ENCODE results near the gene GPR162.

GPR162 gene

DNA sequence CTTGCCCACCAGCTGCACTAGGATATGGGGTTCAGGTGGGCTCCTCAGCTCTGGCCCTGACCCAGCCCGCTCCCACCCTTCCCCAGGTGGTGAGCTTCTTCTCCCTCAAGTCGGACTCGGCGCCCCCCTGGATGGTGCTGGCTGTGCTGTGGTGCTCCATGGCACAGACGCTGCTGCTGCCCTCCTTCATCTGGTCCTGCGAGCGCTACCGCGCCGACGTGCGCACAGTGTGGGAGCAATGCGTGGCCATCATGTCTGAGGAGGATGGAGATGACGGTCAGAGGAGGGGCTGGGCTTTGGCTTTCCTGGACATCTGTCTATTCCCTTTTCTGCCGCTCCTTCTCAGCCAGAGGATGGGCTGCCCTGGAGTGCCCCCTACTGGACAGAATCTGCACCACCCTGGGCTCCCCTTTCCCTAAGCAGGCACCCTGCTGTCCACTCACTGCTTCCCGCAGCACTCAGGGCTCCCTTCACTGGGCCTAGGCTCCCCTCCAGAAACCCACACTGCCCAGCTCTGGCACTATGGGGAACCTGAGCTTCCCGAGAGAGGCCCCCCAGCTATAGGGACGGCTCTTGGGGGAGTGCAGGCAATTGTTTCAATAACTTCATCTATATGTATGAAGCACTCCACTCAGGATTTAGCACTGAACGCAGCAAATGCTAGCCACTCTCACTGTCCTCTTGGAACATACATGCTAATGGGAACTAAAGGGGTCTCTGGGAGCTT lies 3.9 kb downstream of the GPR162 start:
- Mint-ChIP-seq H3K4me1 (peaks cover 50% of the 10 kb centered on the region), H3K27ac (no peak overlapping the region), H3K9me3 (no peaks in the 10 kb centered on the region), H3K4me3 (peak overlapping the region; percentile 2 to 17), H3K27me3 (peaks cover 100% of the 10 kb centered on the region)
- DNase-seq (peak; percentile 80 to 81), ATAC-seq (peak; percentile 67)

DNA sequence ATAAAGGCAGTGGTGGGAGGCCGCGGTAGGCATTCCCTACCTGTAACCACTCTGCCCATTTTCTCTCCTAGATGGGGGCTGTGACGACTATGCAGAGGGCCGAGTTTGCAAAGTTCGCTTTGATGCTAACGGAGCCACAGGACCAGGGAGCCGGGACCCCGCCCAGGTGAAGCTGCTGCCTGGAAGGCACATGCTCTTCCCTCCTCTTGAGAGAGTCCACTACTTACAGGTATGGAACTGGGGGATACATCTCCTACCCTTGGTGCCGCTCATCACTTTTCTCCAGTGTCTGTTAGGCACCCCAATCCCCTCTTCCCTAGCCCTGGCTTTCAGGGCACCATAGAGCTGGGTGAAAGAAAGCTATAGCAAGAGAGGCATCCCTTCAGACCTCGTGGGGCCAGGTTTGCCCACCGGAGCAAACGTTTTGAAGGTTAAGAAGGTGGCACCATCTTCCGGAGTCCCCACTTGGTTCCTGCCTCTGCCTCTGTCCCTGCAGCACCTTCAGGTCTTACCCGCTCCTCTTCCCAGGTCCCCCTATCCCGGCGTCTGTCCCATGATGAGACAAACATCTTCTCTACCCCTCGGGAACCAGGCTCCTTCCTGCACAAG lies 4.6 kb downstream of the GPR162 start:
- peaks cover 44% of the 10 kb centered on the region for H3K4me1 Mint-ChIP-seq
- DNase-seq (no peak), ATAC-seq (no peak)
- H3K27me3 Mint-ChIP-seq: peaks cover 100% of the 10 kb centered on the region
- no peaks in the 10 kb centered on the region for H3K9me3 Mint-ChIP-seq
- H3K4me3 Mint-ChIP-seq: no peak overlapping the region
- H3K27ac Mint-ChIP-seq: no peak overlapping the region

DNA sequence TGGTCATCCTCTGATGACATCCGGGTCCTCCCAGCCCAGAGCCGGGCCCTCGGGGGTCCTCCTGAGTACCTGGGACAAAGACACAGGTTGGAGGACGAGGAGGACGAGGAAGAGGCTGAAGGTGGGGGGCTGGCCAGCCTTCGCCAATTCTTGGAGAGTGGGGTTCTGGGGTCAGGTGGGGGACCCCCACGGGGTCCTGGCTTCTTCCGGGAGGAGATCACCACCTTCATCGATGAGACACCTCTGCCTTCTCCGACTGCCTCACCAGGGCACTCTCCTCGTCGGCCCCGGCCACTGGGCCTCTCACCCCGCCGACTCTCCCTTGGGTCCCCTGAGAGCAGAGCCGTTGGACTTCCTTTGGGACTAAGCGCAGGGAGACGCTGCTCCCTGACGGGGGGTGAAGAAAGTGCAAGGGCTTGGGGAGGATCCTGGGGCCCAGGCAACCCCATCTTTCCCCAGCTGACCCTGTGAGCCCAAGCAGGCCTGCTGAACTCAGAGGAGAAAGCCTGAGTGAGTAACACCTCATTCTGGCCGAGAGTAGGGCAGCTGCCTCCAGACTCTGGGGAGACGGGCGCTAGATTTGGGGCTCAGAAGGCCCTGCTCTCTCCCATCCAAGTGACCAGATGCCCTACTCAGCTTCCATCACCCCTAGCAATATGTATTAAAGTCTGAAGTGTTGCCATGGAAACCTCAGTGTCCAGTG lies 5.3 kb downstream of the GPR162 start:
- no peak overlapping the region for H3K27ac Mint-ChIP-seq
- DNase-seq (no peak), ATAC-seq (no peak)
- H3K4me1 Mint-ChIP-seq: peaks cover 38% of the 10 kb centered on the region
- H3K9me3 Mint-ChIP-seq: no peaks in the 10 kb centered on the region
- H3K4me3 Mint-ChIP-seq: peak overlapping the region; percentile 50 to 66
- peaks cover 100% of the 10 kb centered on the region for H3K27me3 Mint-ChIP-seq

DNA sequence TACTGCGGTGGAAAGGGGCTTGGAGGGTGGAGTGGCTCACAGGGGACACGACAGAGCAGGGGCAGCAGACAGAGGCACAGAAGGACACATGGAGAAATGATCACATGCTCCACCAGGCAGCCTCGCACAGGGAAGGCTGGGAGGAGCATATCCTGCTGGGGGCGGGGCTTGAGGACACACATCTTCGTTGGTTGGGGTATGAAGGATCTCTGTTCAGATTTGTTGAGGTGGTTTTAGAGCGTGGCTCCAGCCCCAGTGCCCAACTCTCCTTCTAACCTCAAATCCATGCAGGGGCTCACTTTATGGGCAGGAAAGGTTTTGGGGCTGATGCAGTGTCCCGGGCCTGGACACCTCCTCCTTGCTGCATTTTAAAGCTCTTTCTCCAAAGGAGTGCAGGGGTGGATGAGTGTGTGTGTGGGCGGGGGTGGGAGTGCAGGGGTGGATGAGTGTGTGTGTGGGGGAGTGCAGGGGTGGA lies 5.9 kb downstream of the GPR162 start:
- ATAC-seq: no peak

DNA sequence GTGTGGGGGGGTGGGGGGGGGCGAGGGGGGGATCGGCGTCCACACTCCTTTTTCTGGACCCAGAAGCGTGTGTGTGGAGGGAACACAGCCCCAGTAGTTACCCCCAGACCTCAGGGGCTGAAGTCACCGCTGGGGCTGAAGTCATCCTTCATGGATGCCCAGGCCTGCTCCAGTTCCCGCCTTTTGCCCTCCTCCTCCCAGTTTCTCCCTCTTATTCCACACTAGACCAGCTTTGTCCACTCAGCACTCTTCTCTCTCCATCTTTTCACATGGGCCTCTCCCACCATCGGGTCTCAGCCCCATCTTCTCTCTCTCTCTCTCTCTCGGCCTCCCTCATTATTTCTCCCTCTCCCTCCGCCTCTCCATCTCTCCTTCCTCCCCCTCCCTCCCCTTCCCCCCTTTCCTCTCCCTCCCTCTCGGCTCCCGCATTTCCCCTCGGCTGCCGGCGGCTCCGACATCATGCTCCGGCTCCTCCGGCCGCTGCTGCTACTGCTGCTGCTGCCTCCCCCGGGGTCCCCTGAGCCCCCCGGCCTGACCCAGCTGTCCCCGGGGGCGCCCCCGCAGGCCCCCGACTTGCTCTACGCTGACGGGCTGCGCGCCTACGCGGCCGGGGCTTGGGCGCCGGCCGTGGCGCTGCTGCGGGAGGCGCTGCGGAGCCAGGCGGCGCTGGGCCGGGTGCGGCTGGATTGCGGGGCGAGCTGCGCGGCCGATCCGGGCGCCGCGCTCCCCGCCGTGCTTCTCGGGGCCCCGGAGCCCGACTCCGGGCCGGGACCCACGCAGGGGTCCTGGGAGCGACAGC lies 6.6 kb downstream of the GPR162 start, which contains the start of gene P3H3:
P3H3 (plus strand) TSS at position 426 of the 799 bp plus-strand sequence; CDS start at position 460, 34 bp downstream.
- no peak for DNase-seq
- no peaks in the 10 kb centered on the region for H3K9me3 Mint-ChIP-seq
- H3K4me1 Mint-ChIP-seq: peaks cover 34% of the 10 kb centered on the region
- peak; percentile 53 for ATAC-seq
- H3K27ac Mint-ChIP-seq: peak within 1 kb of the TSS; percentile 89 to 90
- H3K4me3 Mint-ChIP-seq: peak within 1 kb of the TSS; percentile 91 to 93
- peaks cover 89% of the 10 kb centered on the region for H3K27me3 Mint-ChIP-seq

More for the DNA sequence above, 5.9 kb downstream of the GPR162 start:
- Mint-ChIP-seq H3K4me1 (peaks cover 34% of the 10 kb centered on the region), H3K4me3 (peak overlapping the region; percentile 50 to 66), H3K27ac (no peak overlapping the region), H3K9me3 (no peaks in the 10 kb centered on the region), H3K27me3 (peaks cover 96% of the 10 kb centered on the region)
- peak in 1 of 2 donors; percentile 22 for DNase-seq

DNA sequence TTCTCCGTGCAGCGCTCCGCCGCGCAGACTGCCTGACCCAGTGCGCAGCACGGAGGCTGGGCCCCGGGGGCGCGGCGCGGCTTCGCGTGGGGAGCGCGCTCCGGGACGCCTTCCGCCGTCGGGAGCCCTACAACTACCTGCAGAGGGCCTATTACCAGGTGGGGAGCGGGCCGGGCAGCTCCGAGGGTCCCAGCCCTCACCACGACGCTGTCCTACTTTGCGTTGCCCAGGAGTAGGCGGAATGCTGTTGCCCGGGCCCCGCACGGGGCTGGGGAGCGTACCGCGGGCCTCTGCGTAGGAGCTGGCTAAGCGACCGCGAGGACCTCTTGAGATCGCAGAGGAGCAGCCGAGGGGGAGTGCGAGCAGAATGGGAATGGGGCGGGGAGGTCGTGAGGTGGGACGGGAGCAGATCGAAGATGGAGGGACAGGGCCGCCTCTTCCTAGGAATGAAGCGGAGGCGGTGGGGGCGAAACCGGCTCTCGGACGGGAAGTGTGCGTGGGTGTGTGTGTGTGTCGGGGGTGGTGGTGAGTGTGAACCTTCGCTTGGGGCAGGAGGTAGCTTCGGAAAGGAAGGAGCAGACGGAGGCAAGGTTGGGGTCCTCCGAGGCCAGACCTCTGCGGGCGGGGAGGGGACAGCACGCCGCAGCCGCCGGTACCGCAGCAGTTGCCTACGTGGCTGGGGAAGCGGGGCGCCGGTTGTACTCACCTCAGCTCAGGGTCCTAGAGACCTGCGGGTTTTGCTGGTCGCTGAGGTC lies 7.3 kb downstream of the GPR162 start:
- H3K4me3 Mint-ChIP-seq: peak overlapping the region; percentile 91 to 93
- peak; percentile 68 for ATAC-seq
- H3K27me3 Mint-ChIP-seq: peaks cover 81% of the 10 kb centered on the region
- peak overlapping the region; percentile 89 to 90 for H3K27ac Mint-ChIP-seq
- no peaks in the 10 kb centered on the region for H3K9me3 Mint-ChIP-seq
- H3K4me1 Mint-ChIP-seq: peaks cover 34% of the 10 kb centered on the region
- DNase-seq: peak; percentile 48 to 57

DNA sequence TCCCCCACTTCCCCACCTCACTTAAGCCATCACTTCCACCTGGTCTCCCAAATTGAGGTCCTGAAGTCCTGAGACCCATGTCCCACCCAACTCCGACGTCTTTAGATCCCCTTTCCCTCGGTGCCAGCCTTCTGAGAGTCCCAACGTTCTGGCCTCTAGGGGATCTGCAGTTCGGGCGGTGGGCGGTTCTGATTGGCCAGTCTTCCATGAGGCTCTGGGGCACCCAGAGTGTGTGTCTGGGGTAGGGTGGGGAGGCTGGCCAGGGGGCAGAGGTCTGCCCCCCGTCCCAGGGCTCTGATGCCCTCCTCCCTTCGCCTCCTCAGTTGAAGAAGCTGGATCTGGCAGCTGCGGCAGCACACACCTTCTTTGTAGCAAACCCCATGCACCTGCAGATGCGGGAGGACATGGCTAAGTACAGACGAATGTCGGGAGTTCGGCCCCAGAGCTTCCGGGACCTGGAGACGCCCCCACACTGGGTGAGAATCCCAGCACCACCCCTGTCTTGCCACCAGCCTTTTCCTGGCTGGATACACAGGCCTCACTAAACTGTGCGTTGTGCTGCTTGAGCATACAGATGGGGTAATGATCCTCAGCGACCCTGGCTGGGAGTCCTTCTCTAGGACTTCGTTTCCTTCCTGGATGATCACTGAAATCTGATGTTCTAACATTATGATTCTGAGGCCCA lies 8.1 kb downstream of the GPR162 start:
- peak overlapping the region; percentile 91 to 93 for H3K4me3 Mint-ChIP-seq

DNA sequence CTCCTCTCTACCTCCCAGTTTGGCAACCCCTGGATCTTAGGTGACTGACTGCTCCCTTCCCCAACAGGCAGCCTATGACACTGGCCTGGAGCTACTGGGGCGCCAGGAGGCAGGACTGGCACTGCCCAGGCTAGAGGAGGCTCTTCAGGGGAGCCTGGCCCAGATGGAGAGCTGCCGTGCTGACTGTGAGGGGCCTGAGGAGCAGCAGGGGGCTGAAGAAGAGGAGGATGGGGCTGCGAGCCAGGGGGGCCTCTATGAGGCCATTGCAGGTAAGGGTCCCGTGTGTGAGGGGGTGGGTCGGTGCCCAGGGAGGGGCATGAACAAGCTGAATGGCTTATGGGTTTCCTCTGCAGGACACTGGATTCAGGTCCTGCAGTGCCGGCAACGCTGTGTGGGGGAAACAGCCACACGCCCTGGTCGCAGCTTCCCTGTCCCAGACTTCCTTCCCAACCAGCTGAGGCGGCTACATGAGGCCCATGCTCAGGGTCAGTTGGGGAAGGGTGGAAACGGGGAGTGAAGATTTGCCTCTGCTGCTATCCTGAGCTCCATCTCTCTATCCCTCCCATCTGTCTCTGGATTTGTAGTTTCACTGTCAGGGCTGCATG lies 8.8 kb downstream of the GPR162 start:
- ATAC-seq (no peak), DNase-seq (no peak)
- Mint-ChIP-seq H3K9me3 (no peaks in the 10 kb centered on the region), H3K27me3 (peaks cover 67% of the 10 kb centered on the region), H3K27ac (peak overlapping the region in 1 of 2 donors; percentile 92), H3K4me1 (peaks cover 37% of the 10 kb centered on the region), H3K4me3 (no peak overlapping the region)

More for the DNA sequence above, 8.1 kb downstream of the GPR162 start:
- no peaks in the 10 kb centered on the region for H3K9me3 Mint-ChIP-seq
- H3K4me1 Mint-ChIP-seq: peaks cover 39% of the 10 kb centered on the region
- ATAC-seq (no peak), DNase-seq (no peak)
- H3K27ac Mint-ChIP-seq: no peak overlapping the region
- peaks cover 74% of the 10 kb centered on the region for H3K27me3 Mint-ChIP-seq

DNA sequence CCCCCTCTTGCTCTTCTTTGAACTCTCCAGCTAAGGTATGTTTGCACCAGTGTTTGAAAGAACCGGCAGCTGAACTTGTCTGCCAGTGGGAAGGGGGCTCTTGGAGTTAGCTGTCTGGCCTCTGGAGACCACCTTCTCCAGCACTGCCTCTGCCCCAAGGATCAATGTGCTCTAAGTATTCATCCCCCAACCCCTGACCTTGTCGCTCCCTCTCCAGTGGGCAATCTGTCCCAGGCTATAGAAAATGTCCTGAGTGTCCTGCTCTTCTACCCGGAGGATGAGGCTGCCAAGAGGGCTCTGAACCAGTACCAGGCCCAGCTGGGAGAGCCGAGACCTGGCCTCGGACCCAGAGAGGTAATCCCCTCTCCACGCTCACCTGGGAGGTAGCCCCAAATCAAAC lies 9.4 kb downstream of the GPR162 start:
- H3K9me3 Mint-ChIP-seq: no peaks in the 10 kb centered on the region
- peaks cover 61% of the 10 kb centered on the region for H3K27me3 Mint-ChIP-seq
- peaks cover 38% of the 10 kb centered on the region for H3K4me1 Mint-ChIP-seq
- no peak overlapping the region for H3K4me3 Mint-ChIP-seq
- no peak for DNase-seq
- ATAC-seq: no peak
- H3K27ac Mint-ChIP-seq: peak overlapping the region in 1 of 2 donors; percentile 1

DNA sequence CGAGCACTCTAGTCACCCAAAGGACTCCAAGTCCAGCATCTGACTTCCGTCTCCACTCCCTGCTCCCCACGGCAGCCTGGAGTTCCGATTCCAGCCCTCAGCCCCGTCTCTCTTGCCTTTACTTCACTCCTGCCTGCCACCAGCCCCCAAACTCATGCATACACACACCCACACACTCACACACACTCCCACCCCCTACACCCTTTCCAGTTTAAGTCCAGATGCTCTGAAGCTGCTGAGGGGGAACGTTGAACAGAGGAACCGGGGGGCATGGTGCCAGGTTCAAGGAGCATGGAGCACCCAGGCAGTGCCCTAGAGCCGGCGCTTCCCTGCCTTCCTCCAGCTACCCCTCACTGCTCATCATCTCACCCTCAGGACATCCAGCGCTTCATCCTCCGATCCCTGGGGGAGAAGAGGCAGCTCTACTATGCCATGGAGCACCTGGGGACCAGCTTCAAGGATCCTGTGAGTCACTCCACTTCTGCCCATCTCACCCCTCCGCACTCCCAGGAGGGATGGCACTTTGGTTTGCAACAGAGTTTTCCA lies 9.9 kb downstream of the GPR162 start:
- no peaks in the 10 kb centered on the region for H3K9me3 Mint-ChIP-seq
- peaks cover 41% of the 10 kb centered on the region for H3K4me1 Mint-ChIP-seq
- DNase-seq (no peak), ATAC-seq (no peak)
- H3K27ac Mint-ChIP-seq: no peak overlapping the region
- no peak overlapping the region for H3K4me3 Mint-ChIP-seq
- peaks cover 56% of the 10 kb centered on the region for H3K27me3 Mint-ChIP-seq

DNA sequence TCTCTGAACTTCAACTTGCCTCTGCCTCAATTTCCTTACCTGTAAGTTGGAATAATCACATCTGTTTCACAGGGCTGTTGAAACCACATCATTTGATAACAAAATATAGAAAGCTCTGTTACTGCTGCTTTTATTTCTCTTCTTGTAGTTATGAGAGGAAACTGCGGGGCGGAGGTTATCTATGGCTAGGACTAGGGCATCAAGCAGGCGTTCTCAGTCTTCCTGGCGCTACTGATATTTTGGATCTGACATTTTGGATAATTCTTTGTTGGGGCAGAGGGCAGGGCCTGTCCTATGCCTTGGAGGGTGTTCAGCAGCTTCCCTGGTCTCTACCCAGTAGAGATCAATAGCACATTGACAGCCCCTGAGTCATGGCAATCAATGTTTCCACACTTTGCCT lies 10.5 kb downstream of the GPR162 start:
- H3K9me3 Mint-ChIP-seq: no peaks in the 10 kb centered on the region
- DNase-seq (no peak), ATAC-seq (no peak)
- H3K4me1 Mint-ChIP-seq: peaks cover 39% of the 10 kb centered on the region
- peaks cover 50% of the 10 kb centered on the region for H3K27me3 Mint-ChIP-seq
- H3K27ac Mint-ChIP-seq: no peak overlapping the region
- no peak overlapping the region for H3K4me3 Mint-ChIP-seq

DNA sequence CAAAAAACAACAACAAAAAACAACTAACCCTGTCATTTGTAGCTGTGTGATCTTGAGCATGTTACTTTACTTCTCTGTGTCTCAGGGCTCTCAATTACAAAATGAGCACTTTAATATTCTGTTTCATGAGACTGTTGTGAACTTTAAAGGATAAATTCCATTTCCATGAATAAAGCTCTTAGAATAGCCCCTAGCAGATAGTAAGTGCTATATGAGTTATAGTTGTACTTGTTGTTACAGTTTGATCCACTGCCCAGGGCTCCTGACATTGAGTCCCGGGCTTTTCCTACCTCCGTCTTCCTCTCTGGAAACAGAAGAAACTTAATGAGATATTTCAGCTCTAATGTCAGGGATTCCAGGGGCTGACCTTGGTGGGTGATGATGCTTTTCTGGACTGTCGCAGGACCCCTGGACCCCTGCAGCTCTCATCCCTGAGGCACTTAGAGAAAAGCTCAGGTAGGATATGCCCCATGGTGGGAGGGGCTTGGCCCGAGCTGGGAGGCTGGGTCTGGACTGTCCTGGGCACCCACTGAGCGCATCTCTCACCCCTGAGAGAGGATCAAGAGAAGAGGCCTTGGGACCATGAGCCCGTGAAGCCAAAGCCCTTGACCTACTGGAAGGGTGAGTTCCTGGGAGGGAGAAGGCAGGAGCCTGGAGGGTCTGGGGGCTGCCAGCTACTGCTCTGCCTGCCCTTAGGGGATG lies 11.7 kb downstream of the GPR162 start:
- DNase-seq (no peak), ATAC-seq (no peak)
- no peak overlapping the region for H3K4me3 Mint-ChIP-seq
- H3K27ac Mint-ChIP-seq: no peak overlapping the region
- H3K4me1 Mint-ChIP-seq: peaks cover 27% of the 10 kb centered on the region
- H3K27me3 Mint-ChIP-seq: peaks cover 38% of the 10 kb centered on the region
- no peaks in the 10 kb centered on the region for H3K9me3 Mint-ChIP-seq

DNA sequence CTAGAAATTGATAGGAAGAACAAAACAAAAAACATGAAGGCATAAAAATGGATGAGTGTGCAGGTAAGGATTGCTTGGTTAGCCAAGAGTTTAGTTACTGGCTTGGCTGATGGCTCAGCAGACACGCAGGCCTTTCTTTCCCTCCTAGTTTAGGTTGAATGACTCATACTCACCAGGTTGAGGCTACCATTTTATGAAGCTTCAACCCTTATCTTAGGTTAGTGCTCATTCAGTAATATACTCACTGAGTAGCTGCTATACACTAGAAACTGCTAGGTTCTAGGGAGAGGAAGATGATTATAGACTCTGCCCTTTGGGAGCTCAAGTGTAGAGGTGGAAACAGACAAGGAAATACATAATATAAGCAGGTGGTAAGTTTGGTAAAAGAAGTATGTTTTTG lies 12.6 kb downstream of the GPR162 start:
- ATAC-seq: no peak
- Mint-ChIP-seq H3K9me3 (no peaks in the 10 kb centered on the region), H3K27me3 (peaks cover 28% of the 10 kb centered on the region), H3K4me1 (peaks cover 20% of the 10 kb centered on the region), H3K4me3 (no peak overlapping the region), H3K27ac (no peak overlapping the region)
- no peak for DNase-seq

Data from stimulated activated naive CD8-positive, alpha-beta T cell treated with anti-CD3 and anti-CD28 coated beads, Interleukin-15, amount 100 ng/mL, for 72 hours (primary cell).